Osteocyte (in vitro differentiated cells): ENCODE measurements around the gene MANBA. TPM values are rescaled to one million over a fixed set of nuclear protein-coding genes. Genes with fewer than 3 reads are reported as not detected.
"Not testable (repeated sequence)": the region's sequence is repeated elsewhere in the genome, so short reads cannot be mapped to it uniquely, and the experiment has no call there.

Source experiments
- DNase-seq: peaks from one replicate; pipeline ENCODE4 v3.0.0; 2021; ENCODE audit warnings: mixed read lengths; ENCODE audit not compliant: unreplicated experiment; ENCODE audit errors: extremely low spot score
- H3K27ac Mint-ChIP-seq: one replicate; pipeline ENCODE4 v1.8.0; 2021; ENCODE audit warnings: mild to moderate bottlenecking, mixed read lengths; ENCODE audit not compliant: unreplicated experiment
- H3K27me3 Mint-ChIP-seq: one replicate; pipeline ENCODE4 v1.8.0; 2021; ENCODE audit warnings: mixed read lengths; ENCODE audit not compliant: unreplicated experiment
- H3K36me3 Mint-ChIP-seq: one replicate; pipeline ENCODE4 v1.8.0; 2021; ENCODE audit warnings: mixed read lengths; ENCODE audit not compliant: unreplicated experiment
- H3K4me1 Mint-ChIP-seq: one replicate; pipeline ENCODE4 v1.8.0; 2021; ENCODE audit warnings: mixed read lengths; ENCODE audit not compliant: unreplicated experiment
- H3K4me3 Mint-ChIP-seq: one replicate; pipeline ENCODE4 v1.8.0; 2021; ENCODE audit warnings: mild to moderate bottlenecking, moderate library complexity, mixed read lengths; ENCODE audit not compliant: unreplicated experiment
- H3K9me3 Mint-ChIP-seq: one replicate; pipeline ENCODE4 v1.8.0; 2021; ENCODE audit warnings: mixed read lengths; ENCODE audit not compliant: unreplicated experiment
- total RNA-seq: library from RNA; stranded (reverse); gene quantifications from 2 replicates; pipeline ENCODE4 v1.2.1, GENCODE V29; 2021
- TF ChIP-seq, protein P1 (sequence below): fragments of 200-600 bp; sonication (generic); IDR thresholded peaks from 2 replicates; pipeline ENCODE4 v1.5.0; 2021; ENCODE audit warnings: antibody characterized with exemption, mild to moderate bottlenecking, moderate library complexity

The MANBA gene
- total RNA-seq, 1 donor from 2014 or later, result 26.1 TPM

GRCh38 chr4:102758241-102759160 lies 2.3 kb downstream of the MANBA start:
- H3K9me3 Mint-ChIP-seq, result peaks cover 4% of the 10 kb centered on the region
- TF ChIP-seq, protein P1, sequence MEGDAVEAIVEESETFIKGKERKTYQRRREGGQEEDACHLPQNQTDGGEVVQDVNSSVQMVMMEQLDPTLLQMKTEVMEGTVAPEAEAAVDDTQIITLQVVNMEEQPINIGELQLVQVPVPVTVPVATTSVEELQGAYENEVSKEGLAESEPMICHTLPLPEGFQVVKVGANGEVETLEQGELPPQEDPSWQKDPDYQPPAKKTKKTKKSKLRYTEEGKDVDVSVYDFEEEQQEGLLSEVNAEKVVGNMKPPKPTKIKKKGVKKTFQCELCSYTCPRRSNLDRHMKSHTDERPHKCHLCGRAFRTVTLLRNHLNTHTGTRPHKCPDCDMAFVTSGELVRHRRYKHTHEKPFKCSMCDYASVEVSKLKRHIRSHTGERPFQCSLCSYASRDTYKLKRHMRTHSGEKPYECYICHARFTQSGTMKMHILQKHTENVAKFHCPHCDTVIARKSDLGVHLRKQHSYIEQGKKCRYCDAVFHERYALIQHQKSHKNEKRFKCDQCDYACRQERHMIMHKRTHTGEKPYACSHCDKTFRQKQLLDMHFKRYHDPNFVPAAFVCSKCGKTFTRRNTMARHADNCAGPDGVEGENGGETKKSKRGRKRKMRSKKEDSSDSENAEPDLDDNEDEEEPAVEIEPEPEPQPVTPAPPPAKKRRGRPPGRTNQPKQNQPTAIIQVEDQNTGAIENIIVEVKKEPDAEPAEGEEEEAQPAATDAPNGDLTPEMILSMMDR, result no peak
- H3K4me1 Mint-ChIP-seq, result peaks cover 18% of the 10 kb centered on the region
- H3K27me3 Mint-ChIP-seq, result no peaks in the 10 kb centered on the region
- no peak overlapping the region for H3K4me3 Mint-ChIP-seq
- H3K27ac Mint-ChIP-seq, result no peak overlapping the region
- H3K36me3 Mint-ChIP-seq, result peaks cover 3% of the 10 kb centered on the region
- DNase-seq, result no peak

DNA sequence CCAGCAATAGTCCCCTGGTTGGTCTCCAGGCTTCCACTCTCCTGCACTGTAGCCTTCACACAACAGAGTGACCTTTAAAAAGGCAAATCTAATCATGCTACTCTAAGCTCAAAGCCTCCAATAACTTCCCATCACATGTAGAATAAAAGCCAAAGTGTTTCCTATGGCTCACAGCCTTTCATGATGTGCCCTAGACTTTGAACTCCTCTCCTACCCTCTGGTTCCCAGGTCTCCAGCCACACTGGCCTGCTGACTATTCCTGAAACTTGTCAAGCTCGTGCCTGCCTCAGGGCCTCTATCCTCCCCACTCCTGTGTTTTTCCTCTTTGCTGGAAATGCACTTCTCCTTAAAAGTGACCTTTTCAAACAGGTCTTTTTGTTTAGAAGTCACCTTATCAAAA lies 3.1 kb downstream of the MANBA start:
- Mint-ChIP-seq H3K36me3 (peaks cover 3% of the 10 kb centered on the region), H3K4me1 (peaks cover 18% of the 10 kb centered on the region), H3K27ac (no peak overlapping the region), H3K9me3 (peaks cover 4% of the 10 kb centered on the region), H3K4me3 (no peak overlapping the region), H3K27me3 (no peaks in the 10 kb centered on the region)
- TF ChIP-seq, protein P1, result no peak
- DNase-seq, result no peak

- TF ChIP-seq, protein P1, result no peak
- peaks cover 3% of the 10 kb centered on the region for H3K36me3 Mint-ChIP-seq
Observed at GRCh38 chr4:102754044-102754443, 6.7 kb downstream of the MANBA start.

GRCh38 chr4:102751941-102752340 lies 8.8 kb downstream of the MANBA start:
- Mint-ChIP-seq H3K36me3 (peaks cover 3% of the 10 kb centered on the region), H3K27me3 (no peaks in the 10 kb centered on the region), H3K4me1 (no peaks in the 10 kb centered on the region), H3K9me3 (peaks cover 4% of the 10 kb centered on the region), H3K27ac (no peak overlapping the region), H3K4me3 (no peak overlapping the region)
- TF ChIP-seq, protein P1, result no peak
- DNase-seq, result no peak

More at GRCh38 chr4:102754044-102754443, 6.7 kb downstream of the MANBA start:
- no peak for DNase-seq
- Mint-ChIP-seq H3K4me1 (peaks cover 2% of the 10 kb centered on the region), H3K27ac (no peak overlapping the region), H3K27me3 (no peaks in the 10 kb centered on the region), H3K4me3 (no peak overlapping the region), H3K9me3 (peaks cover 4% of the 10 kb centered on the region)

DNA sequence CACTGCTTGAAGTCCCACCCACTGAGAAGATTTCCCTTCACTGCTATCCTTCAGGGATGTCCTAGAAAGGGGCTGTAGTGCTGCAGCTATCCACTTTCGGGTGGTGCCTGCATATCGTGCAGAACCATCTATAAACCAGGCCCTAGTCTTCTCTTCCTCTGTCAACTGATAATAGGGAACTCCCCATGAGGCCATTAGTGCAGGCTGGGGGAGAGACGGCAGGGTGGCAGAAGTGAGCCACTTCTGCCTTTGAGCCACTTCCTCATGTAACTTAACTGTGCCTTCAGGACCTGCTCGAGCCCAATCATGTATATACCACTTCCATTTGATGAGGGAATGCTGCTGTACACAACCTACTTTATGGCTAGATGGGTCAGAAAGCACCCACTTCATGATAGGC lies 17.4 kb downstream of the MANBA start:
- not testable (repeated sequence) for DNase-seq, H3K36me3 Mint-ChIP-seq, H3K4me1 Mint-ChIP-seq, H3K27me3 Mint-ChIP-seq, H3K4me3 Mint-ChIP-seq, H3K27ac Mint-ChIP-seq
- H3K9me3 Mint-ChIP-seq, result peaks cover 16% of the 10 kb centered on the region

- H3K9me3 Mint-ChIP-seq, result peaks cover 15% of the 10 kb centered on the region
- H3K27me3 Mint-ChIP-seq, result not testable (repeated sequence)
Observed at GRCh38 chr4:102738802-102739201, 22.0 kb downstream of the MANBA start.

More at GRCh38 chr4:102738802-102739201, 22.0 kb downstream of the MANBA start:
- not testable (repeated sequence) for H3K4me3 Mint-ChIP-seq, H3K36me3 Mint-ChIP-seq, H3K27ac Mint-ChIP-seq, DNase-seq
- H3K4me1 Mint-ChIP-seq, result peaks cover 11% of the 10 kb centered on the region
